ENCODE data around the gene IKZF4.
"Not testable (repeated sequence)": the region's sequence is repeated elsewhere in the genome, so short reads cannot be mapped to it uniquely, and the experiment has no call there.

Gene IKZF4

DNA sequence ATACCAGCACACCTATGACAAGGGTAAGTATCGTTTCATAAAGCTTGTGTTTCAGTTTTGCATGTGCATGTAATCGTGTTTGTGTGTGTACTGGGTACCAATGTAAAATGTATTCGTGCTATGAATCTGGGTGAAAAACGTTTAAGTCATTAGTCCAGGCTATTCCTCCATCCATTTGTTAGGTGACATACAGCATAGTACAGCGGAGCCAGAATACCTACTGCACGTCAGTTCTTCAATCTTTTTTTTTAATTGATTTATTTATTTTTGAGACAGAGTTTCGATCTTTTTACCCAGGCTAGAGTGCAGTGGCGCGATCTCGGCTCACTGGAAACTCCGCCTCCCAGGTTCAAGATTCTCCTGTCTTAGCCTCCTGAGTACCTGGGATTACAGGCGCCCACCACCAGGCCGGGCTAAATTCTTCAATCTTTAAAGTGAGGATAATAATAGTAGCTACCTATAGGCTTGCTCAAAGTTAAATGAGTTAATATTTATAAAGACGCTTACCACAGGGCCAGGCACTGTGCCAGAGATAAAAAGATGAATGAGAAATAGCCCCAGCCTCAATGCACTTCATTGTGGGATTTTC is 20.2 kb downstream of the IKZF4 start:
- DNase-seq, result no peak

DNA sequence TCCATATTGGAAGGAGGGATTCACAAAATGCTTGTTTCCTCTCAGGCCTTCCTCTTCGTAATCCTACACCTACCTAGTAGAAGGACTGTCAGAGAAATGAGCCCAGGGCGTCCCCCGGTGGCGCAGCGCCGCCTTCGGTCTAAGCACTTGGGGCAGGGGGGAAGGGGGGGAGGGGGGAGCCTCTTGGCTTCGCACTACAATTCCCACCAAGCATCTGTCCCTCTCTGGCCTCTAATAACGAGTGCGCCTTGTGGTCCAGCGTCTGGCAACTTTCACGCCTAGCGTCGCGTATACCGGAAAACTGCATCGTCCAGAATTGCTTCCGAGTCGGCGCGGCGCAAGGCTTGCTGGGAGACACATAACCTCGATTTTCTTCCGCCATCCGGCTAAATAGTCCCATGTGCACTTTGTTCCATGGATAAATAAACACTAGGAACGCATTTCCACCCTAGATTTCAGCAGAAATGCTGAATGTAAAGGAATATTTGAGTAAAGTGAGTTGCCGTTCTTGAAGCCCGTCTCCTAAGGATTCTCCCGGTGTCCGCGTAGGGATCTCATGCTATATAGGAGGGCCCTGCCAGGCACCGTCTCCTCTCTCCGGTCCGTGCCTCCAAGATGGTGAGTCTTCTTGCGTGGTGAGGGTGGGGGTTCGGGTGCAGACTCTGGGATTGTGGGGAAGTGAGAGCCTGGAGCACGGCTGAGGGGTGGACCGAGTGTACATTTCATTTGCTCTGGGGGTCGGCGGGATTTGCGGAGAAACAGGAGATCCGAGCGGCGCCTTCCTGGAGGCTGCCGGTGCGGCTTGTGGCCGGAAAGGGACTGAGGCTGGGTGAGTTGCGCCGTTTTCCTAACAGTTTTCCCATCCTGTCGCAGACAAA is 20.9 kb downstream of the IKZF4 start, which contains the start of gene RPS26:
Gene RPS26, plus strand, starts transcription at position 367 of the 878 bp plus-strand sequence. Its CDS starts 249 bp downstream, at position 616.
- peak; percentile 99 for DNase-seq

DNA sequence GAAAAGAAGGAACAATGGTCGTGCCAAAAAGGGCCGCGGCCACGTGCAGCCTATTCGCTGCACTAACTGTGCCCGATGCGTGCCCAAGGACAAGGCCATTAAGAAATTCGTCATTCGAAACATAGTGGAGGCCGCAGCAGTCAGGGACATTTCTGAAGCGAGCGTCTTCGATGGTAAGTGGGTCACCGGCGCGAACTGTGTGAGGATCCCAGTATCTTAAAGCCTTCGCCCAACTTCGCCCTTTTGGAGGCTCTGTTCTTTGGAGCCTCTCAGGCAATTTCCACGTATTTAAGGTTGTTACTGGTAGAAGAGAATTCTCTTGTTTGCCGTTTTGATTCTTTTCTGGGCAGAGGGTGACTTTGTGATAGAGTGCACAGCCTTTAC is 21.6 kb downstream of the IKZF4 start:
- DNase-seq, result not testable (repeated sequence)

DNA sequence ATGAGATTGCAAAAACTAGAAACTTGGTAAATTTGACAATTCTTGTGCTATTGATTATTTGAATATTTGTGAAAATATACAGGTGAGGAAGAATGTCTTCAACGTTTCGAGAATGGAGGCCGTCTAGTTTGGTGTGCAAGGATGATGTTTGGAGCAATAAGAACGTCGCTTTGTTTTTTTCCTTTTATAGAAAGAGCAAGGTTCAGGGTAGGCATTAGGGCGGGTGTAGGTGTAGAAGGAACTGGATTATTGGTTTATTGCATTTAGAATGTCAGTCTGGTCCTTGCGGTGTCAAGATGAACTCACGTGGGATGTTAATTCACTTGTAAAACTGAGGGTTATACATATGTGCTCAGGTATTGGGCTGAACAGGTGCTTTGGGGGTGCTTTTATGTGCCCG is 22.0 kb downstream of the IKZF4 start:
- DNase-seq, result no peak

DNA sequence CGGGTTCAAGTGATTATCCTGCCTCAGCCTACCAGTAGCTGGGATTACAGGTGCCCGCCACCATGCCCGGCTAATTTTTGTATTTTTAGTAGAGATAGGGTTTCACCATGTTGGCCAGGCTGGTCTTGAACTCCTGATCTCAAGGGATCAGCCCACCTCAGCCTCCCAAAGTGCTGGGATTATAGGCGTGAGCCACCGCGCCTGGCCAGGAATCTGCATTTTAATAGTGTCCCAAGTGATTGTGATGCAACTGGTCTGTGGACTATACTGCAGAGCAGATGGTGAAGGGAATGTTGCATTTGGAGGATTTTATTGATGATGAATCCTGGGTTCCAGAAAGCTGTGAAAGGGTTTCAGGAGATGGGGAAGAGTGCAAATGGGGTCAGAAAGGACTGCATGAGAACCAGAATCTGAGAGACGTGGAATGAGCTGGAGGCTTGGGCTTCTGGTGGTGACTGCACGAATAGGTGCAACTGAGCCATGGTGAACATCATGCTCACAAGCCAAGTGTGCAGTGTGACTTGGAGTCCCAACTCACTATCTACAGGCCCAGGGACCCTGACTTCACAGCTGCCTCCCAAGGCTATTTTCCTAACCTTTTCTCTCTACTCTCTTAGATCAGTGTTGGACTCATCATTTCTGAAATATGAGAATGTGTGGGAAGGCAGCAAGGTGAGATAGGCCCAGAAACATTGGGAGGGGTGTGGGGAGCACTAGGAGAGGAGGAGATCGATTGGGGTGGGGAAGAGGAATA is 25.4 kb downstream of the IKZF4 start:
- DNase-seq, result no peak

DNA sequence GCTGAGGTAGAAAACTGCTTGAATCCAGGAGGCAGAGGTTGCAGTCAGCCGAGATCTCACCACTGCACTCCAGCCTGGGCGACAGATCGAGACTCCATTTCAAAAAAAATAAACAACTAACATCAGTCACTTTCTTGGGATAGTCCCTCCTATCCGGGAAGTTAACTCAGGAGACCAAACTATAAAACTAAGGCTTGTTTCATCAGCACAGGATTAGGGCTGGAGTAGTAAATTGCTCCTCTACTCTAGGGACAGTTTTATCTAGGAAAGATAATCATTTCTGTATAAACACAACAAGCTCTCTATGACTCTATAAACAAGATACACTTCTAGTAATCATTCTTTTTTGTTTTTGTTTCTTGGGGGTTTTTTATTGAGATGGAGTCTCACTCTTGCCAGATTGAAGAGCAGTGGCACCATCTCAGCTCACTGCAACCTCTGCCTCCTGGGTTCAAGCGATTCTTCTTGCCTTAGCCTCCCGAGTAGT is 32.6 kb downstream of the IKZF4 start:
- DNase-seq, result no peak

DNA sequence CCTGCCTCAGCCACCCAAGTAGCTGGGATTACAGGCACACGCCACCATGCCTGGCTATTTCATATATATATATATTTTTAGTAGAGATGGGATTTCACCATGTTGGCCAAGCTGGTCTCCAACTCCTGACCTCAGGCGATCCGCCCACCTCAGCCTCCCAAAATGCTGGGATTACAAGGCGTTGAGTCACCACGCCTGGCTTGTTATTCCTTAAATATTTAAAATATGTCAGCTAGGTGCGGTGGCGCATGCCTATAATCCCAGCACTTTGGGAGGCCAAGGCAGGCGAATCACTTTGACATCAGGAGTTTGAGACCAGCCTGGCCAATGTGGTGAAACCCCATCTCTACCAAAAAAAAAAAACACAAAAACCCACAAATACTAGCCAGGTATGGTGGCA is 39.1 kb downstream of the IKZF4 start:
- DNase-seq, result not testable (repeated sequence)

DNA sequence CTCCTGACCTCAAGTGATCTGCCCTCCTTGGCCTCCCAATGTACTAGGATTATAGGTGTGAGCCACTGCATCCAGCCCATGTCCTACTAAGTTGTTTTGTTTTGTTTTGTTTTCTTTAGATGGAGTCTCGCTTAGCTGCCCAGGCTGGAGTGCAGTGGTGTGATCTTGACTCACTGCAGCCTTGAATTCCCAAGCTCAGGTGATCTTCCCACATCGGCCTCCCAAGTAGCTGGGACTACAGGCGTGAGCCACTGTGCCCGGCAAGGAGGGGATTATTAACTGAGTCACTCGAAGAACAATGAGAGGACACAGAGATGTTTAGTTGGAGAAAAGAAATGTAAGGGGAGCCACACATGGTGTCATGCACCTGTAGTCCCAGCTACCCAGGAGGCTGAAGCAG is 41.1 kb downstream of the IKZF4 start:
- DNase-seq, result no peak

DNA sequence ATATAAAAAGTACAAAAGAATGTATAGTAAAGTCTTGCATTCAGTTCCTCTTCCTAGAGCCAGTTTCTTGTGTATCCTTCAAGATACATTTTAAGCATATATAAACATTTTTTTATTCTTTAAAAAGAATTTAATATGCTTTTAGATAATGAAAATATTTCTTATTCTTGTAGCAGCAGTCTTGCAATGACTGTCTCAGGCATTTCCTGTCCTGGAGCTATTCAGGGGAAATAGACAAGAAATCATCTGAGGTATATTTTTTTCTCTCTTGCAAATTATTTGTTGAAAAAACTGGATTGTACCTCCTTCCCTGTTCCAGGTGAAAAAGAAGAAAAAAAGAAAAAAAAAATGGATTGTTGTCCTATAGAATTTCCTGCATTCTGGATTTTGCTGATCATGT is 42.2 kb downstream of the IKZF4 start:
- no peak for DNase-seq

DNA sequence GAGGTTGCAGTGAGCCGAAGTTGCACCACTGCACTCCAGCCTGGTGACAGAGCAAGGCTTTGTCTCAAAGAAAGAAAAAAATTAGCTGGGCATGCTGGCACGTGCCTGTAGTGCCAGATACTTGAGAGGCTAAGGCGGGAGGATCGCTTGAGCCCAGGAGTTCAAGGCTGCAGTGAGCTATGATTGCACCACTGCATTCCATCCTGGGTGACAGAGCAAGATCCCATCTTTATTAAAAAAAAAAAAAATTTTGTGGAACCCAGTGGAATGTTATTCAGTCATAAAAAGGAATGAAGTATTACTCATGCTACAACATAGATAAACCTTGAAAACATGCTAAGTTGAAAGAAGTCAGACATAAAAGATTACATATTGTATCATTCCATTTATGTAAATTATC is 50.8 kb downstream of the IKZF4 start:
- no peak for DNase-seq

DNA sequence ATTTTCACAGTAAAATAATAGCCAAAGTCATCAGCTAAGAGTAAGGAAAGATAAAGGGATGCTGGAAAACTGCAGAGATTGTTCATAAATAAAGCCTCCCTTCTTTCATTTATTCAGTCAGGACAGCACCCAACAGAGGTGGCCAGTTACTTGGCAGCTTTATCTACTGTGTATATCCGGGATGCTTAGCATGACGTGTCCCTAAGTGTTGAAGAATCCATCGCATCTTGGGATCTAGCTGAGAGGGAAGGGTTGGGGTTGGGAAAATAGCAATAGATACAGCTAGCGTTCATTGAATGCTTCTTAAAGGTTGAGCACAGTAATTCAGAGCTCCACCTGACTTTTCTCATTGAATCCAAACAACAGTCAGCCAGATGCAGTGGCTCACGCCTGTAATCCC is 53.6 kb downstream of the IKZF4 start:
- no peak for DNase-seq

DNA sequence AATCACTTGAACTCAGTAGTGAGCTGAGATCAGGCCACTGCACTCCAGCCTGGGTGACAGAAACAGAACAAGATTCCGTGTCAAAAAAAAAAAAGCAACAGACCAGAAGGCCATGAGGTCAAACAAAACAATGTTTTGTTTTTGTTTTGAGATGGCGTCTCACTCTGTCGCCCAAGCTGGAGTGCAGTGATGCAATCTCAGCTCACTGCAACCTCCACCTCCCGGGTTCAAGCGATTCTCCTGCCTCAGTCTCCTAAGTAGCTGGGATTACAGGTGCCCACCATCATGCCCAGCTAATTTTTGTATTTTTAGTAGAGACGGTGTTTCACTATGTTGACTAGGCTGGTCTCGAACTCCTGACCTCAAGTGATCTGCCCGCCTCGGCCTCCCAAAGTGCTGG is 57.1 kb downstream of the IKZF4 start:
- not testable (repeated sequence) for DNase-seq

DNA sequence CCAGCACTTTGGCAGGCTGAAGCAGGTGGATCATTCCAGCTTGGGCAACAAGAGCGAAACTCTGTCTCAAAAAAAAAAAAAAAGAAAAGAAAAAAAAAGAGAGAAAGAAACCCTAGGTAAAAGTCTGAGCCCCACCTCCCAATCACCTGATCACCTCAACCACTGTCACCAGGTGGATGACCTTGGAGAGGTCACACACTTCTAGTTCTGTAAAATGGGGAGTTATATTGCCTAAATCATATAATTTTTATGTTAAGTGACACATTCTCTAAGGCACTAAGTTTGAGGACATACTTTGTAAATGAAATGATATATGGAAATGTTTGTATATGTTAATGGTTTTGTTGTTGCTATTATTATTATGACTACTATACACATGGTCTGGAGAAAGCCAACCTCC is 57.6 kb downstream of the IKZF4 start:
- no peak for DNase-seq

DNA sequence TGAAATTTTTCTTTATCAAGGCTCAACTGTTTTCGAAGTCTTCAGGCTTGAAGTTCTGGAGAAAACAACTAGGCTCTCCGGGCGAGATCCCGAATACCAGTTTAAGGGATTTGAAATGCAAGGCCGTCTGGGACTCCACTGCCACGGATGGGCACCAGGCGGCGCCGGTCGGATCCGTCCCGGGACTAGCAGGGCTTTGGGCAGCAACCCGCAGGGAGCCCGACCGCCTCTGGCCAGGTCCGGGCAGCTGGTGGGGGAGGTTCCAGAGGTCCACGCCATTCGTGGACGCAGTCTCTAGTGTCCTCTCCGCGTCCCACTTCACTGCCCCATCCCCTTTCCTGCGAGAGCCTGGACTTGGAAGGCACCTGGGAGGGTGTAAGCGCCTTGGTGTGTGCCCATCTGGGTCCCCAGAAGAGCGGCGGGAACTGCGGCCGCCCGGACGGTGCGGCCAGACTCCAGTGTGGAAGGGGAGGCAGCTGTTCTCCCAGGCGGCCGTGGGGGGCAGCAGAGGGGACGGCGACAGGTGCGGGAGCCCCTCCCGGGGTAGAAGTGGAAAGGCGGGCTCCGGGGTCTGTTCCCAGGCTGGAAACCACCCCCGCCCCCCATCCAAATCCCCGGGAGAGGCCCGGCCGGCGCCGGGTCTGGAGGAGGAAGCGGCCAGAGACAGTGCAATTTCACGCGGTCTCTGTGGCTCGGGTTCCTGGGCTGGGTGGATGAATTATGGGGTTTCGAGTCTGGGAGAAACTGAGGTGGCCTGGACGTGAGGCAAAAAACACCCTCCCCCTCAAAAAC is 58.3 kb downstream of the IKZF4 start:
- peak; percentile 65 for DNase-seq

DNA sequence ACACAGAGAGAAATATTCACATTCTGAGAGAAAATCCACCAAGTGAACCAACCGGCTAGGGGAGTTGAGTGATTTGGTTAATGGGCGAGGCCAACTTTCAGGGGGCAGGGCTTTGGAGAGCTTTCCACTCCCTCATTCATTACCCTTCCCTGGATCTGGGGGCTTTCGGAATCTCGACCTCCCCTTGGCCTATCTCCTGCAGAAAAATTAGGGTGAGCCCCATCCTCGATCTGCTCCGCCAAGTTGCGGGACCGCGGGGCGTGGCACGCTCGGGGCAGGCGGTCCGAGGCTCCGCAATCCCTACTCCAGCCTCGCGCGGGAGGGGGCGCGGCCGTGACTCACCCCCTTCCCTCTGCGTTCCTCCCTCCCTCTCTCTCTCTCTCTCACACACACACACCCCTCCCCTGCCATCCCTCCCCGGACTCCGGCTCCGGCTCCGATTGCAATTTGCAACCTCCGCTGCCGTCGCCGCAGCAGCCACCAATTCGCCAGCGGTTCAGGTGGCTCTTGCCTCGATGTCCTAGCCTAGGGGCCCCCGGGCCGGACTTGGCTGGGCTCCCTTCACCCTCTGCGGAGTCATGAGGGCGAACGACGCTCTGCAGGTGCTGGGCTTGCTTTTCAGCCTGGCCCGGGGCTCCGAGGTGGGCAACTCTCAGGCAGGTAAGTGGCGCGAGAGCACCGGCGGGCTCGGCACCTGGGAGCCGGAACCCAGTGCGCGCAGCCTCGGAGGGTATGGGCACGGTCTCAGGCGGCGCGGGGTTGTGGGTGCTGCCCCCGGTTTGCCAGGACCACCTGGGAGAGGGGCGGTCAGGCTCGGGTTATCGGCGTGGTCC is 59.1 kb downstream of the IKZF4 start, which contains the start of gene ERBB3:
Gene ERBB3, plus strand, starts transcription at position 443 of the 833 bp plus-strand sequence. Its CDS starts 136 bp downstream, at position 579.
- DNase-seq, result peak; percentile 56

DNA sequence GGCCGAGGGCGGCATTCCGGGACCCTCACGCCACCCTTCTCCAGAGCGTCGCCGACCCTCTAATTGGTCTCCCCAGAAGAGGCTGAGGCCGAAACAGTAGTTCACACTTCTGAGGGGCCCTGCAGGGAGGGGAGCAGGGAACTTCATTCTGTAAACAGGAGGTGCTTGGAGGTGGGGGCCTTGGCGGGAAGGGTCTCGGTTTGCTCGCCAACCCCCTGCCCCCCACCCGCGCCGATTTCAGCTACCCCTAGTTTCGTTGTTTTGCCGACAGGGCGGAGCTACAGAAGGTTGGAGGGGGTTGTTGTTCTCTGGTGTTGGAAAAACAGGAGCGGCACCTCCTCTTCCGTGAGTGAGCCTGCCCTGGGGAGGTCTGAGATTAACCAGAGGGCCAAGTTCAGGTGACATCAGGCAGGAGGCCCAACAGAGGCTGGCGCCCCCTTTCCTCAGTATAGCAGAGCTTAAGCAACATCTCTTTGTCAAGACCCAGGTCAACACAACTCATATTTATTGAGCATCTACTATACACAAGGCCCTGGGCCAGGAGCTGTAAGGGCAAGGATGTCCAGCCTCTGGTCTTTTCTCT is 59.8 kb downstream of the IKZF4 start:
- DNase-seq, result no peak

DNA sequence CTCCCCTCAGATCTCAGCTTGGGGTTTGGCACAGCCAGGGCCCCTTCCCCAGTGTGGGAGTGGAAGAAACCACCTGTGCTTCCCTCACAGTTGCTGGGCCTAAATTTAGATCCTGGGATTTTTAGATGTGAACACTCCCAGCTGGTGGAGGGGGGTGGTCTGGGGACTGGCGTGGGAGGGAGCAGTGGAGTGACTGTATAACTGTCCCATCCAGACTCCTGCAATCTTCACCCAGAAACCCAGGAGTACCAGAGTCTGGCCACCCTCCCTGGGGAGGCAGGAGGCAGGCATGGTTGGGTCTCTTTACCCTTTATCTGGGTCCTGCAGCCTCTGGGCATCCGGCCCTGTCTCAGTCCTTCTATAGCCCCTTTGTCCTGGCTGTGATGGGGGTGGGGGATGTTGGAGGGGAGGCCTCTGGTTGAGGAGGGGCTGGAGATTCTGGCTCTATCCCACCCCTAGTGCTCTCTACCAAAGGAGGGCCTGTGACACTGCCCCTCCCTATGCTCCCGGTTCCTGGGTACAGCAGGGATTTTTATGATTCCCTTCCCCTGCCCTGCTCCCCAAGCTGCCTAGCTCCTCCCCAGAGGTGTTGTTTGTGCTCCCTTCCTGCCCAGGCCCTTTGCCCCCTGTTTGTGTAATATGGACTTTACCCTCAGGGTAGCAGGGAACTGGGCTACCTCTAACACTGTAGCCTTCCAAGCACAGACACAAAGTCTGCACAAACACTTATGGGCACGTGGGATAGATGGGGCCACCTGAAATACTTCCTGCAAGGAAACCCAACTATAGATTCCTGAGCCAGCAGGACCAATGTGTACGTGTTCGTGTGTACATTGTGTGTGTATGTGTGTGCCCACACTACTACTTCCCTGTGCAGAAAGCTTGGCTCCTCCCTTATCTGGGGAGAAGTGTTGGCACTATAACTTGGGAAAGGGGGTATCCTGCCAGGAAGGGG is 60.8 kb downstream of the IKZF4 start:
- DNase-seq, result no peak

DNA sequence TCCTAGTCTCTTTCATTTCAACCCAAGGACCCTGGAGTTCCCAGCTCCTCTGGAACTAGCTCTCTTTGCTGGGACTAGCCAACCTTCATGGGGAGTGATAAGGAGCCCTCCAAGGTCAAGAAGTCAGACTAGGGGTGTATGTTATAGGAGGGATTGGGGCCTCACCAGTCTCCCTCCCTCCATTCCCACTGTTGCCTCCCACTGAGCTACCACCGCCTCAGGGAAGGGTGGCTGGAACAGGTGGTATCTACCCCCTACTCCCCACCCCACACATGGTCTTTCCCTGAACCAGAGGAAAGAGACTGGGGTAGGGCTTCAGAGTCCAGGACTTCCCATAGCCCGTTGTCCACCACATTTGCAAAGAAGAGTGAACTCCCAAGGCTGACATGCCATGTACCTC is 61.5 kb downstream of the IKZF4 start:
- DNase-seq, result no peak

DNA sequence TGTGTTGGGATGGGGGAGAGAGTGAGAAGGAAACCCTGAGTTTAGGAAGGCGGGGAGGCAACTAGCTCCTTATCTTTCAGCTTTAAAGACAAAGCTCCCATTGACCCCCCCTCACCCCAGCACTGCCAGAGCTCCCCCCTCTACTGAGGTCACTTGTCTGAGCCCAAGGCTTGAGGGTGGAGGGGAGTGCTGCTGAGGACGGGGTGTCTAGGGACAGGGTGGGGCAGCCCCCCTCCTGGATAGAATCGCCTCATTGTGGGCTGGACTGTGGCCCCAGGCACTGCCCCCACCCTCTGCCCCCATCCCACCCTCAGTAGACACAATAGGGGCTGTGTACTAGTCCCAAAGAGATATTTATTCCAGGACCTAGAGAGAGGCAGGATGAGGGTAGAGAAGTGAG is 62.1 kb downstream of the IKZF4 start:
- DNase-seq, result no peak

DNA sequence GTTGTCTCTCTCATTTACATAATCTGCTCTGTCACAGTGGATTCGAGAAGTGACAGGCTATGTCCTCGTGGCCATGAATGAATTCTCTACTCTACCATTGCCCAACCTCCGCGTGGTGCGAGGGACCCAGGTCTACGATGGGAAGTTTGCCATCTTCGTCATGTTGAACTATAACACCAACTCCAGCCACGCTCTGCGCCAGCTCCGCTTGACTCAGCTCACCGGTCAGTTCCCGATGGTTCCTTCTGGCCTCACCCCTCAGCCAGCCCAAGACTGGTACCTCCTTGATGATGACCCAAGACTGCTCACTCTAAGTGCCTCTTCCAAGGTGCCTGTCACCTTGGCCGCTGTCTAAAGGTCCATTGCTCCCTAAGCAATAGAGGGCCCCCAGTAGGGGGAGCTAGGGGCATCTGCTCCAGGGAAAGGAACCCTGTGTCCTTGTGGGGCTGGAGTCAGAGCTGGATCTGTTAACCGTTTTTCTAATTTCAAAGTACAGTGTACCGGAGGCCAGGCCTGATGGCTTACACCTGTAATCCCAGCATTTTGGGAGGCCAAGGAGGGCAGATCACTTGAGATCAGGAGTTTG is 64.2 kb downstream of the IKZF4 start:
- no peak for DNase-seq

Data from COR-L47 (cell line).